Mammary epithelial cell (primary cell): ENCODE measurements around the gene CDKN2AIPNL.

Source experiments
- EZH2 ChIP-seq: IDR thresholded peaks from 2 replicates; pipeline ENCODE4 v1.6.1; 2012; ENCODE audit warnings: low read length, inconsistent platforms, borderline replicate concordance
- TF ChIP-seq, protein P1 (sequence below), 2 donors: IDR thresholded peaks in 1 of 2; conservative IDR thresholded peaks in 1 of 2; 2 replicates each; pipeline ENCODE4 v1.5.1; 2011 to 2012; ENCODE audit warnings: inconsistent platforms in 2 of 2, low read length in 2 of 2, mild to moderate bottlenecking in 2 of 2, control low read depth in 1 of 2, low read depth in 1 of 2; ENCODE audit not compliant: insufficient read depth in 1 of 2; ENCODE audit errors: extremely low read depth in 1 of 2

DNA sequence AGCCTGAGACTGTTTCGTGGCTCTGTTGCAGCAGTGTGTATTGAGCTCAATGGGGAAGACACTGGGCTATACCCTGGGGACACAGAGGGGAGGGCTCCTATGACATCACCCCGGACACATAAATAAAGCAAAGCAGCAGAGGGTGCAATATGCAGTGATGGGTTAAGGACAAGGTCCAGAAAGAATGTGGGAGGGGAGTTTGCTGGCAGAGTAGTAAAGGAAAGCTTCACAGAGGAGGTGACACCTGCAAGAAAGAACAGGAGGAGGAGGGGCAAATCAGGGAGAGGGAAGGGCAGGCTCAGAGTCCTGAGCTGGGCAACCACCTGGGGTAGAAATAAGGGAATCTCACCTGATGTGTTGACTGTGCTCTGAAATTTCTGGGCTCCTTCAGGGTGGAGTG, 35.3 kb upstream of the CDKN2AIPNL start:
- TF ChIP-seq, protein P1, sequence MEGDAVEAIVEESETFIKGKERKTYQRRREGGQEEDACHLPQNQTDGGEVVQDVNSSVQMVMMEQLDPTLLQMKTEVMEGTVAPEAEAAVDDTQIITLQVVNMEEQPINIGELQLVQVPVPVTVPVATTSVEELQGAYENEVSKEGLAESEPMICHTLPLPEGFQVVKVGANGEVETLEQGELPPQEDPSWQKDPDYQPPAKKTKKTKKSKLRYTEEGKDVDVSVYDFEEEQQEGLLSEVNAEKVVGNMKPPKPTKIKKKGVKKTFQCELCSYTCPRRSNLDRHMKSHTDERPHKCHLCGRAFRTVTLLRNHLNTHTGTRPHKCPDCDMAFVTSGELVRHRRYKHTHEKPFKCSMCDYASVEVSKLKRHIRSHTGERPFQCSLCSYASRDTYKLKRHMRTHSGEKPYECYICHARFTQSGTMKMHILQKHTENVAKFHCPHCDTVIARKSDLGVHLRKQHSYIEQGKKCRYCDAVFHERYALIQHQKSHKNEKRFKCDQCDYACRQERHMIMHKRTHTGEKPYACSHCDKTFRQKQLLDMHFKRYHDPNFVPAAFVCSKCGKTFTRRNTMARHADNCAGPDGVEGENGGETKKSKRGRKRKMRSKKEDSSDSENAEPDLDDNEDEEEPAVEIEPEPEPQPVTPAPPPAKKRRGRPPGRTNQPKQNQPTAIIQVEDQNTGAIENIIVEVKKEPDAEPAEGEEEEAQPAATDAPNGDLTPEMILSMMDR (conservative IDR thresholded peaks at IDR 0.05 in 1 of 2, IDR thresholded peaks at IDR 0.05 in 1 of 2; ENCODE audit: extremely low read depth in 1 of 2, insufficient read depth in 1 of 2, low read depth in 1 of 2, low read length in 2 of 2), result no peak
- no peak for TF ChIP-seq EZH2
